Lower lobe of right lung (tissue), 2 donors: ENCODE data around the gene STIM1. TPM values are rescaled to one million over a fixed set of nuclear protein-coding genes. Genes with fewer than 3 reads are reported as not detected.

Source experiments
- ATAC-seq, 2 donors: fragments of 200-7000 bp; cut with Tn5 transposase; one replicate each; pipeline ENCODE4 v1.9.1; 2020 to 2022; ENCODE audit warnings: mild to moderate bottlenecking in 2 of 2, moderate library complexity in 2 of 2
- DNase-seq: peaks from one replicate; pipeline ENCODE4 v3.0.0-alpha.2; 2020
- H3K27ac ChIP-seq: fragments of 200-600 bp; one replicate; pipeline ENCODE4 v1.8.0; 2022
- H3K27me3 ChIP-seq: fragments of 200-600 bp; one replicate; pipeline ENCODE4 v1.8.0; 2022; ENCODE audit warnings: low read depth
- H3K36me3 ChIP-seq: fragments of 200-600 bp; one replicate; pipeline ENCODE4 v1.8.0; 2022; ENCODE audit warnings: mild to moderate bottlenecking
- H3K4me1 ChIP-seq: fragments of 200-600 bp; one replicate; pipeline ENCODE4 v1.8.0; 2022
- H3K4me3 ChIP-seq: fragments of 200-600 bp; one replicate; pipeline ENCODE4 v1.8.0; 2022; ENCODE audit warnings: mild to moderate bottlenecking
- H3K9me3 ChIP-seq: fragments of 200-600 bp; one replicate; pipeline ENCODE4 v1.8.0; 2022
- intact Hi-C: fragments of 100-400 bp; cut with DNase I; formaldehyde crosslinking; loops from one replicate; pipeline ENCODE4 v1.11.0; 2022
- total RNA-seq: library from RNA; stranded (reverse); fragmentation: NEBNext Ultra II Directional; extraction: Animal tissue kit (Norgen Biotek cat#: 25700); gene quantifications from one replicate; pipeline ENCODE4 v1.2.1, GENCODE V29; 2021
- TF ChIP-seq, protein P1 (sequence below): fragments of 200-600 bp; IDR thresholded peaks from one replicate; pipeline ENCODE4 v1.8.0; 2022; ENCODE audit warnings: antibody characterized with exemption, mild to moderate bottlenecking
- donor health status: DM: no; HTN: yes; CAD: no; lungs with severe emphysema.

The STIM1 gene
- total RNA-seq, 1 donor from 2014 or later = 59.5 TPM

GRCh38 chr11:3953327-3953726, 97.9 kb downstream of the STIM1 start:
- TF ChIP-seq, protein P1, sequence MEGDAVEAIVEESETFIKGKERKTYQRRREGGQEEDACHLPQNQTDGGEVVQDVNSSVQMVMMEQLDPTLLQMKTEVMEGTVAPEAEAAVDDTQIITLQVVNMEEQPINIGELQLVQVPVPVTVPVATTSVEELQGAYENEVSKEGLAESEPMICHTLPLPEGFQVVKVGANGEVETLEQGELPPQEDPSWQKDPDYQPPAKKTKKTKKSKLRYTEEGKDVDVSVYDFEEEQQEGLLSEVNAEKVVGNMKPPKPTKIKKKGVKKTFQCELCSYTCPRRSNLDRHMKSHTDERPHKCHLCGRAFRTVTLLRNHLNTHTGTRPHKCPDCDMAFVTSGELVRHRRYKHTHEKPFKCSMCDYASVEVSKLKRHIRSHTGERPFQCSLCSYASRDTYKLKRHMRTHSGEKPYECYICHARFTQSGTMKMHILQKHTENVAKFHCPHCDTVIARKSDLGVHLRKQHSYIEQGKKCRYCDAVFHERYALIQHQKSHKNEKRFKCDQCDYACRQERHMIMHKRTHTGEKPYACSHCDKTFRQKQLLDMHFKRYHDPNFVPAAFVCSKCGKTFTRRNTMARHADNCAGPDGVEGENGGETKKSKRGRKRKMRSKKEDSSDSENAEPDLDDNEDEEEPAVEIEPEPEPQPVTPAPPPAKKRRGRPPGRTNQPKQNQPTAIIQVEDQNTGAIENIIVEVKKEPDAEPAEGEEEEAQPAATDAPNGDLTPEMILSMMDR = no peak
- ATAC-seq = no peak
- H3K27ac ChIP-seq = no peak overlapping the region

DNA sequence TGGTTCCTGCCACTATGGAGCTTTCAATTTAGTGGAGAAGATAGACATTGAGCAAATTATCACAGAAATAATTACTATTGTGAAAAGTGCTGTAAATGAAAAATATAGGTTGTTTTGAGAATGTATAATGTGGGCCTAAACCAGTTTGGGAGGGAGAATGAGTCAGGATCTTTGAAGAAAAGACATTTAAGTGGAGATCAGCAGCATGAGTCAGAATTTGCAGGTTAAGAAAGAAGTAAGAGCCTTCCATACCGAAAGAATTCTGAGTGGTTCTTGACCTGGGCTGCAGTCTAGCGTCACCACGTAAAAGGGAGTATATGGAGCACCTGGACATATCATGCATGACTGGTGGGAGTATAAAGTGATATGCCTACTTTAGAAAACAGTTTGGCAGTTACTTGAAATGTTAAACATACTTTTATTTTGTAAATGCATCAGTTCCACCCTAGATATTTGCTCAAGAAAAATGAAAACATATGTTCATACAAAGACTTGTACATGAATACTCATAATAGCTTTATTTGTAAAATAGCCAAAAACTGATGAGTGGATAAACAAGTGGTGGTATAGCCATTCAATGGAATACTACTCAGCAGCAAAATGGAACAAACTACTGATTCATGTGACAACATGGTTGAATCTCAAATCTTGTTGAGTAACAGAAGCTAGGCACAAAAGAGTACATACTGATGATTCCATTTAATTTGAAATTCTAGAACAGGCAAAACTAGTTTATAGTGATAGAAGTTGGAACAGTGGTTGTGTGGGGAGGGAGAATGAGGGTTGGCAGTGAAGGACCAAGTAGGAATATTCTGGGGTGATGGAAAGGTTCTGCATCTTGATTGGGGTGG, 99.2 kb downstream of the STIM1 start:
- TF ChIP-seq, protein P1 = no peak
- H3K36me3 ChIP-seq = no peaks in the 10 kb centered on the region
- intact Hi-C loops = no loop called here
- no peaks in the 10 kb centered on the region for H3K27me3 ChIP-seq
- DNase-seq (no peak), ATAC-seq (peak in 1 of 2 donors; percentile 71)
- H3K27ac ChIP-seq = no peak overlapping the region
- peaks cover 19% of the 10 kb centered on the region for H3K4me1 ChIP-seq
- H3K4me3 ChIP-seq = no peak overlapping the region
- no peaks in the 10 kb centered on the region for H3K9me3 ChIP-seq

More at GRCh38 chr11:3953327-3953726, 97.9 kb downstream of the STIM1 start:
- H3K4me3 ChIP-seq = no peak overlapping the region
- peaks cover 31% of the 10 kb centered on the region for H3K4me1 ChIP-seq
- no peaks in the 10 kb centered on the region for H3K36me3 ChIP-seq
- DNase-seq = no peak
- intact Hi-C loops = no loop called here
- H3K27me3 ChIP-seq = no peaks in the 10 kb centered on the region
- H3K9me3 ChIP-seq = no peaks in the 10 kb centered on the region

GRCh38 chr11:3955299-3955665, 99.8 kb downstream of the STIM1 start:
- DNase-seq = no peak
- ATAC-seq = no peak
- Histone ChIP-seq H3K27me3 (no peaks in the 10 kb centered on the region), H3K4me3 (no peak overlapping the region), H3K4me1 (peaks cover 14% of the 10 kb centered on the region), H3K27ac (no peak overlapping the region), H3K36me3 (no peaks in the 10 kb centered on the region), H3K9me3 (no peaks in the 10 kb centered on the region)
- TF ChIP-seq, protein P1 = no peak
- intact Hi-C loops = no loop called here

DNA sequence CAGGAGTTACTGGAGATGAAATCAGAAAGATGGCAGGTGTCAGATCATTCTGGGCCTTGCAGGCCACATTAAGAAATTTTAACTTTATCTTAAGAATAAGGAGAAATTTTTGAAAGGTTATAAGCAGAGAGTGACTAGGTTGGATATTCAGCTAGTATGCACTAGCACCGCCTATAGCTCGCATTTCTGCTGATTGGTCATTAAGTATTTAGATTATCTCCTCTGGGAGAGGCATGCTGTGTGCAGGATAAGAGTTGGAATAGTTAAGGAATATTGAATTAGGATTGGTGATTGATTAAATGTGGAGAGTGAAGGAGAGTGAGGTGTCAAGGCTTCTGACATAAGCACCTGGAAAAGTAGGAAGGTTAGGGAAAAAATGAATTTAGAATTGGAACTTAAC, 100.6 kb downstream of the STIM1 start:
- ATAC-seq (no peak), DNase-seq (no peak)
- H3K4me1 ChIP-seq = peaks cover 7% of the 10 kb centered on the region
- H3K27me3 ChIP-seq = no peaks in the 10 kb centered on the region
- H3K27ac ChIP-seq = no peak overlapping the region
- H3K4me3 ChIP-seq = no peak overlapping the region
- TF ChIP-seq, protein P1 = no peak
- no peaks in the 10 kb centered on the region for H3K36me3 ChIP-seq
- no peaks in the 10 kb centered on the region for H3K9me3 ChIP-seq
- intact Hi-C loops = no loop called here

DNA sequence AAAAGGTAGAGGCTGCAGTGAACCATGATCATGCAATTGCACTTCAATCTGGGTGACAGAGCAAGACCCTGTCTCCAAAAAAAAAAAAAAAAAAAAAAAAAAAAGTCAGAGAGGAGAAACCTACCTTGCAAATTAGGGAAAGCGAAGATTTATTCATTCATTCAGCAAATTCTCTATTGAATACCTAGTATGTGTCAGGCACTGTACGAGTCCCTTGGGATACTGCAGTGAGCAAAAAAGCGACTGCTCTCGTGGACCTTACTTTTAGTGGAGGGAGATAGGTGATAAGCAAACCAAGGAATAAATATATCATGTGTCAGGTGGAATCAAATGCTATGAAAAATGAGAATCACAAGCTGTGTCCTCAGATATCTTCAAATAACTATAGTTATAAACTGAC, 101.3 kb downstream of the STIM1 start:
- Histone ChIP-seq H3K4me1 (peaks cover 3% of the 10 kb centered on the region), H3K4me3 (no peak overlapping the region), H3K9me3 (no peaks in the 10 kb centered on the region), H3K27me3 (no peaks in the 10 kb centered on the region), H3K27ac (no peak overlapping the region), H3K36me3 (no peaks in the 10 kb centered on the region)
- TF ChIP-seq, protein P1 = no peak
- intact Hi-C loops = no loop called here
- ATAC-seq = no peak
- DNase-seq = no peak
